Measurements from ENCODE around the gene CLCA4. TPM values are rescaled to one million over a fixed set of nuclear protein-coding genes. Genes with fewer than 3 reads are reported as not detected.

Gene CLCA4
- total and polyA plus RNA-seq, 4 experiments from 2014 or later, result not detected

DNA sequence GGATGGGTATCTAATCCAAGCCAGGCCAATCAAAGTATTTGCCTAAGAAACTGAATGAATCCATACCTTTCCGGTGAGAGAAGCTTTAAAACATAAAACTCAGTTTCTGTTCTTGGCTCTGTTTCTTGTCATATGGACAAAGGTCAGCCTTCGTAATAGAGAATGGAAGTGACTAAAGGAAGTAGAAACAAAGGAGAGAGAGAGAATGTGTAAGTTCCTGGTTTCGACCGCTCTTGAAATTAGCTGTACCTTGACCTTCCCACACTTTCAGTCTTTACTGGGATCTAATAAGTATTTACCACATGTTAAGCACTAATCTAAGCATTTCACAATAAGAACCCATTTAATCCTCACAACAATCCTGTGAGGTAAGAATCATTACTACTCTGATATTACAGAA is 19.6 kb upstream of the CLCA4 start:
- no peaks in the 10 kb centered on the region for H3K27me3 ChIP-seq (ENCODE audit: insufficient read depth, low read length)
- H3K27ac ChIP-seq (ENCODE audit: low read depth, low read length), result no peak overlapping the region
- Mint-ChIP-seq H3K4me1 (no peaks in the 10 kb centered on the region), H3K9me3 (peaks cover 0 to 2% (median 0%) of the 10 kb centered on the region in 8 donors), H3K27ac (no peak overlapping the region), H3K4me3 (no peak overlapping the region), H3K36me3 (no peaks in the 10 kb centered on the region), H3K27me3 (peaks cover 2 to 3% of the 10 kb centered on the region in 2 donors)
- H3K4me3 ChIP-seq (ENCODE audit: low read length in 2 of 2), result no peak overlapping the region
- intact Hi-C loops (cut with micrococcal nuclease), result no loop called here
- no peak for DNase-seq
- no peaks in the 10 kb centered on the region for H3K9me3 ChIP-seq (ENCODE audit: control insufficient read depth in 1 of 2, low read length in 2 of 2)
- no peaks in the 10 kb centered on the region for H3K36me3 ChIP-seq (ENCODE audit: insufficient read depth, low read length)
- ChIA-PET CTCF (ENCODE audit: partially characterized antibody) (no interaction called here), POLR2A (ENCODE audit: partially characterized antibody) (no interaction called here)
- H3K4me1 ChIP-seq (ENCODE audit: insufficient read depth, low read length), result no peaks in the 10 kb centered on the region

DNA sequence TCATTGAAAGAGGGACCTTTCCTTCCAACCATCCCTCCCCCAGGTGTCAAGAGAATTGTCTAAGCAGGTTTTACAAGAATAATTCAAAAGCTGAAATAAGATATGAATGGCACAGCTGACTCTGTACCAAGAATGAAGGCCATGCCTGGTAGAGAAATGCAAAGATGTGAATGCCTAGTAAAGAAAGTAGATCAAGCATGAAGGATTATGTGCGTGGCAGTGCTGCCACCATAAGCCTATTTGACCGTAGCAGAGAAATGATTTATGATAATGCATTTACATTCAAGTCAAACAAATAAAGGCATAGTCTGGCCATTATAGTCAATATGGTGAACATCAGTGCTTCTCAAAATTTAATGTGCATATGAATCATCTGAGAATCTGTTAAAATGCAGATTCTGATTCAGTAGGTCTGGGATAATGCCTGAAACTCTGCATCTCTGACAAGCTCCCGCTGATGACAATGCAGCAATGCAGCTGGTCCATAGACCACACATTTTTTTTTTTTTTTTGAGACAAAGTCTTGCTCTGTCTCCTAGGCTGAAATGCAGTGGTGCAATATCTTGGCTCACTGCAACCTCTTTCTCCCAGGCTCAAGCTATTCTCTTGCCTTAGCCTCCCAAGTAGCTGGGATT is 16.6 kb upstream of the CLCA4 start:
- ChIA-PET POLR2A (ENCODE audit: partially characterized antibody) (no interaction called here), CTCF (ENCODE audit: partially characterized antibody) (interaction anchor here (0.7 kb wide), 1 partner anchor 23 kb away, joined by 3 read pairs; no protein-coding TSS in a partner anchor)
- Mint-ChIP-seq H3K4me3 (no peak overlapping the region), H3K27me3 (peaks cover 2 to 3% of the 10 kb centered on the region in 2 donors), H3K4me1 (no peaks in the 10 kb centered on the region), H3K36me3 (no peaks in the 10 kb centered on the region), H3K9me3 (no peaks in the 10 kb centered on the region), H3K27ac (no peak overlapping the region)
- no peaks in the 10 kb centered on the region for H3K27me3 ChIP-seq (ENCODE audit: insufficient read depth, low read length)
- no peaks in the 10 kb centered on the region for H3K9me3 ChIP-seq (ENCODE audit: control insufficient read depth in 1 of 2, low read length in 2 of 2)
- intact Hi-C loops (cut with micrococcal nuclease), result no loop called here
- H3K27ac ChIP-seq (ENCODE audit: low read depth, low read length), result no peak overlapping the region
- no peak overlapping the region for H3K4me3 ChIP-seq (ENCODE audit: low read length in 2 of 2)
- no peaks in the 10 kb centered on the region for H3K36me3 ChIP-seq (ENCODE audit: insufficient read depth, low read length)
- no peaks in the 10 kb centered on the region for H3K4me1 ChIP-seq (ENCODE audit: insufficient read depth, low read length)
- no peak for DNase-seq

DNA sequence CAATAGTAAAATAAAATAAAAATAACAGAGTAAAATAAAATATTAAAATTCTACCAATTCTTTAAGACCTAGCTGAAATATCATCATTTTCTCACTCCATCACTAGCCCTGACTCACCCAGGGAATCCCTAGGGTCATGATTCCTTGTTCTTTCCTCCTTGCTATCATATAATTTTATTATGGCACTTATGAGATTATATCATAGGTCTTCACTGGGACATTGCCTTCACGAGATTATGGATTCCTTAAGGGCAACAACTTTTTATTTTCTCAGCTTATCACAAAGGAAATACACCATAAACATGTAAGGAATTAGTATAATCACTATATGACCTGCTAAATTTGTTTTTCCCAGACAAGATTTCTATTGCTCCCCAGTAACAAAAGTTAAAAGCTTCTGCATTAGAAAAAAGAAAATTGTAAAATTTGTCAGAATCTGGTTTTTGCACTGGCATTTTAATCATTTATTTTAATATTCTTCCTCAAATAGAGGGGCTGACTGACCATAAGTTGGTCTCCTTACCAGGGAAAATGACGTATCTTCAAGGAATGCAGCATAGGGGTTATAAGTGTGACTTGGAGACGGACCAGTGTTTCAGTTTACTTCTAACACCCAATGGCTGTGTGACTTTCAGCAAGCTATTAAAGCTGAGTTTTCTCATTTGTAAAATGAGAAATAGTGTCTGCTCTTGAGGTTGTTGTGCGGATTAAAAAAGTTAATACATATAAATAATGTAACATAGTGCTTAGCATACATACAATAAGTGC is 8.8 kb upstream of the CLCA4 start:
- peaks cover 9 to 16% of the 10 kb centered on the region in 2 donors for H3K27me3 Mint-ChIP-seq
- no peak overlapping the region for H3K4me3 Mint-ChIP-seq
- intact Hi-C loops (cut with micrococcal nuclease), result no loop called here
- no peaks in the 10 kb centered on the region for H3K36me3 Mint-ChIP-seq
- no peak overlapping the region for H3K27ac Mint-ChIP-seq
- Histone ChIP-seq H3K4me1 (ENCODE audit: insufficient read depth, low read length) (no peaks in the 10 kb centered on the region), H3K4me3 (ENCODE audit: low read length in 2 of 2) (no peak overlapping the region), H3K9me3 (ENCODE audit: control insufficient read depth in 1 of 2, low read length in 2 of 2) (no peaks in the 10 kb centered on the region), H3K36me3 (ENCODE audit: insufficient read depth, low read length) (no peaks in the 10 kb centered on the region), H3K27ac (ENCODE audit: low read depth, low read length) (no peak overlapping the region), H3K27me3 (ENCODE audit: insufficient read depth, low read length) (peaks cover 5% of the 10 kb centered on the region)
- DNase-seq, result no peak
- ChIA-PET CTCF (ENCODE audit: partially characterized antibody) (no interaction called here), POLR2A (ENCODE audit: partially characterized antibody) (no interaction called here)
- no peaks in the 10 kb centered on the region for H3K4me1 Mint-ChIP-seq
- H3K9me3 Mint-ChIP-seq, result no peaks in the 10 kb centered on the region

DNA sequence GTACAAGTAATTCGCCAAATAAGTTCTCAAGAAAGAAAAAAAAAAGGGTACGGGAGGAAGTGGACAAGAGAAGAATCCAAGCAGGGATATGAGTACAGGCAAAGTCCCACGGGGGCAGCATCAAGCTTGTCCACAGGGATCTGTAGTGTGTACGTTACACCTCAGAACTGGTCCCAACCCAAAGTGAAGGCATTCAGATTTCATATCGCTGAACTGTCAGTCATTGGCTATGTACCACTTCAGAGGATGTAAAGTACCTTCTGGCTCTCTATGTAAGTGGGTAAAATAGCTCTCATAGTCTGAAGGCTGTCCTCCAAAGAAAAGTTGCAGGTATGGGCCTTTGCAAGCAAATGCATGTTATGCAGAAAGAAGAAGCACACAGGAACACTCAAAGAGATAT is 8.1 kb upstream of the CLCA4 start:
- Mint-ChIP-seq H3K27me3 (peaks cover 10 to 18% of the 10 kb centered on the region in 2 donors), H3K9me3 (no peaks in the 10 kb centered on the region), H3K4me3 (no peak overlapping the region), H3K4me1 (no peaks in the 10 kb centered on the region), H3K27ac (no peak overlapping the region), H3K36me3 (no peaks in the 10 kb centered on the region)
- Histone ChIP-seq H3K27me3 (ENCODE audit: insufficient read depth, low read length) (peaks cover 5% of the 10 kb centered on the region), H3K9me3 (ENCODE audit: control insufficient read depth in 1 of 2, low read length in 2 of 2) (no peaks in the 10 kb centered on the region), H3K4me1 (ENCODE audit: insufficient read depth, low read length) (no peaks in the 10 kb centered on the region), H3K4me3 (ENCODE audit: low read length in 2 of 2) (no peak overlapping the region), H3K36me3 (ENCODE audit: insufficient read depth, low read length) (no peaks in the 10 kb centered on the region), H3K27ac (ENCODE audit: low read depth, low read length) (no peak overlapping the region)
- CTCF ChIA-PET (ENCODE audit: partially characterized antibody), result no interaction called here
- no peak for DNase-seq
- POLR2A ChIA-PET (ENCODE audit: partially characterized antibody), result no interaction called here
- intact Hi-C loops (cut with micrococcal nuclease), result no loop called here

DNA sequence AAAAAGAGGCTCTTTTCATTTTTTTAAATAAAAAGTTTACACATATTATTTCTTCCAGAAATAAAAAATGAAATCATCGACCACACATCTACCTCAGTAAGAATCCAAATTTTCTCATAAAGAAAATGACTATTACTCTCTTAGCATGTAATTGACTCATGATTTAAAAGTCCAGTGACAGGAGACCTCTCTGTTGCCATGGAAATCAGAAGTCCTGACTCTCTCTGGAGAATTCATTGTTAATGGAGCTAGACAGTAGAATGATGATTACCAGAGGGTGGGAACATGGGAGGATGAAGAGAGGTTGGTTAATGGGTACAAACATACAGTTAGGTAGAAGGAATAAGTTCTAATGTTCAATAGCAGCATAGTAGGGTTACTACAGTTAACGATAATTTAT is 5.0 kb upstream of the CLCA4 start:
- Histone ChIP-seq H3K27me3 (ENCODE audit: insufficient read depth, low read length) (peaks cover 5% of the 10 kb centered on the region), H3K27ac (ENCODE audit: low read depth, low read length) (no peak overlapping the region), H3K36me3 (ENCODE audit: insufficient read depth, low read length) (no peaks in the 10 kb centered on the region), H3K4me3 (ENCODE audit: low read length in 2 of 2) (no peak overlapping the region), H3K9me3 (ENCODE audit: control insufficient read depth in 1 of 2, low read length in 2 of 2) (no peaks in the 10 kb centered on the region), H3K4me1 (ENCODE audit: insufficient read depth, low read length) (no peaks in the 10 kb centered on the region)
- Mint-ChIP-seq H3K9me3 (peaks cover 0 to 6% (median 0%) of the 10 kb centered on the region in 8 donors), H3K4me1 (no peaks in the 10 kb centered on the region), H3K36me3 (no peaks in the 10 kb centered on the region), H3K27me3 (peaks cover 8 to 19% of the 10 kb centered on the region in 2 donors), H3K27ac (no peak overlapping the region), H3K4me3 (no peak overlapping the region)
- ChIA-PET CTCF (ENCODE audit: partially characterized antibody) (interaction anchor here (1.9 kb wide), 1 partner anchor 11 kb away, joined by 4 read pairs; no protein-coding TSS in a partner anchor), POLR2A (ENCODE audit: partially characterized antibody) (no interaction called here)
- no peak for DNase-seq
- intact Hi-C loops (cut with micrococcal nuclease), result no loop called here

DNA sequence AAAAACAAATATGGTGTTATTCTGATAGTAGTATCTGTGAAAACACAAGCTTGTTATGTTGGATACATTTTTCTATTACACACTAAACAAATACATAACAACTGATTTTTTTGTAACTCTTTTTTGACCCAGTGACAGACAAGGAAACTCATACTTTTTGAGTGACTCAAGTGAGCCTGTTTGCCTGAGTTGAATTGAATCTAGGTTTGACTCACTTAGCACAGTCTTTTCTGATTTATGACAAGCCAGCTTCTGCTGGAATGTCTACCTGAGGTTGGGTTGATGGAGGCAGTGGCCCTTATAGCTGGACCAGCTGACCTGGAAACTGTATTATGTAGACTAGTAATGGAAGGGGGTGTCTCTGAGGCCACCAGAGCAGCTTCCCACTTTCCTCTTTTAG is 4.2 kb upstream of the CLCA4 start:
- Mint-ChIP-seq H3K27me3 (peaks cover 8 to 19% of the 10 kb centered on the region in 2 donors), H3K9me3 (peaks cover 0 to 6% (median 0%) of the 10 kb centered on the region in 8 donors), H3K4me3 (no peak overlapping the region), H3K27ac (no peak overlapping the region), H3K4me1 (peaks cover 0 to 1% (median 0%) of the 10 kb centered on the region in 4 donors), H3K36me3 (no peaks in the 10 kb centered on the region)
- no peak overlapping the region for H3K27ac ChIP-seq (ENCODE audit: low read depth, low read length)
- H3K4me3 ChIP-seq (ENCODE audit: low read length in 2 of 2), result no peak overlapping the region
- ChIA-PET CTCF (ENCODE audit: partially characterized antibody) (interaction anchor here (0.6 to 1.9 kb wide), 2 partner anchors 9 to 10 kb away, joined by 3 to 4 read pairs; no protein-coding TSS in a partner anchor), POLR2A (ENCODE audit: partially characterized antibody) (no interaction called here)
- peaks cover 5% of the 10 kb centered on the region for H3K27me3 ChIP-seq (ENCODE audit: insufficient read depth, low read length)
- intact Hi-C loops (cut with micrococcal nuclease), result no loop called here
- DNase-seq, result no peak
- H3K36me3 ChIP-seq (ENCODE audit: insufficient read depth, low read length), result no peaks in the 10 kb centered on the region
- H3K9me3 ChIP-seq (ENCODE audit: control insufficient read depth in 1 of 2, low read length in 2 of 2), result no peaks in the 10 kb centered on the region
- H3K4me1 ChIP-seq (ENCODE audit: insufficient read depth, low read length), result no peaks in the 10 kb centered on the region

DNA sequence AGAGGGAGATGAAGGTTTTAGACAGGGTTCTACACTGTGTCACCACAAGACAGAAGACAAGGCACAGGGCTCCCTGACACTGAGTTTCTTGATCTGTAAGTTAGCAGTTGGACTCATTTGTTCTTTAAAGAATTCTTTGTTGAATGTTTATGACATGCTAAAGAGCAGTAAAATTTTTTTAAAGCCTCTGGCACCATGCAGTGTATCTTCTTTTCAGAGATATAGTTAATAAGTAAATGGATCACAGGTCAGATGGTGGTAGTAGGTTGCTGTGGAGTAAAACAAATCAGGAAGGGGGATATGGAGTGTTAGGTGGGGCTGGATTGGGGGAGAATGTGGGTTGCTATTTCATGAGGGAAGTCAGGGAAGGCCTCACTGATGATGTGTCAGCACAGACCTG is 2.0 kb downstream of the CLCA4 start:
- H3K4me1 ChIP-seq (ENCODE audit: insufficient read depth, low read length), result no peaks in the 10 kb centered on the region
- peaks cover 3 to 4% of the 10 kb centered on the region in 2 donors for H3K27me3 Mint-ChIP-seq
- ChIA-PET CTCF (ENCODE audit: partially characterized antibody) (no interaction called here), POLR2A (ENCODE audit: partially characterized antibody) (no interaction called here)
- H3K4me1 Mint-ChIP-seq, result peaks cover 0 to 1% (median 0%) of the 10 kb centered on the region in 4 donors
- no peaks in the 10 kb centered on the region for H3K9me3 ChIP-seq (ENCODE audit: control insufficient read depth in 1 of 2, low read length in 2 of 2)
- H3K27ac ChIP-seq (ENCODE audit: low read depth, low read length), result no peak overlapping the region
- H3K4me3 Mint-ChIP-seq, result no peak overlapping the region
- no peak for DNase-seq
- H3K27ac Mint-ChIP-seq, result no peak overlapping the region
- intact Hi-C loops (cut with micrococcal nuclease), result no loop called here
- no peak overlapping the region for H3K4me3 ChIP-seq (ENCODE audit: low read length in 2 of 2)
- peaks cover 0 to 6% (median 0%) of the 10 kb centered on the region in 8 donors for H3K9me3 Mint-ChIP-seq
- peaks cover 4% of the 10 kb centered on the region for H3K27me3 ChIP-seq (ENCODE audit: insufficient read depth, low read length)
- no peaks in the 10 kb centered on the region for H3K36me3 Mint-ChIP-seq
- H3K36me3 ChIP-seq (ENCODE audit: insufficient read depth, low read length), result no peaks in the 10 kb centered on the region

All from CD4-positive, alpha-beta memory T cell (primary cell).